Stimulated activated CD8-positive, alpha-beta memory T cell treated with anti-CD3 and anti-CD28 coated beads, Interleukin-15, amount 100 ng/mL, for 48 hours (primary cell): Measurements from ENCODE around the gene XYLT1.

Experiments used
- DNase-seq, 2 donors: peaks; one replicate each; pipeline ENCODE4 v3.0.0-alpha.2; 2020; ENCODE audit warnings: low read depth in 2 of 2

XYLT1 gene

DNA sequence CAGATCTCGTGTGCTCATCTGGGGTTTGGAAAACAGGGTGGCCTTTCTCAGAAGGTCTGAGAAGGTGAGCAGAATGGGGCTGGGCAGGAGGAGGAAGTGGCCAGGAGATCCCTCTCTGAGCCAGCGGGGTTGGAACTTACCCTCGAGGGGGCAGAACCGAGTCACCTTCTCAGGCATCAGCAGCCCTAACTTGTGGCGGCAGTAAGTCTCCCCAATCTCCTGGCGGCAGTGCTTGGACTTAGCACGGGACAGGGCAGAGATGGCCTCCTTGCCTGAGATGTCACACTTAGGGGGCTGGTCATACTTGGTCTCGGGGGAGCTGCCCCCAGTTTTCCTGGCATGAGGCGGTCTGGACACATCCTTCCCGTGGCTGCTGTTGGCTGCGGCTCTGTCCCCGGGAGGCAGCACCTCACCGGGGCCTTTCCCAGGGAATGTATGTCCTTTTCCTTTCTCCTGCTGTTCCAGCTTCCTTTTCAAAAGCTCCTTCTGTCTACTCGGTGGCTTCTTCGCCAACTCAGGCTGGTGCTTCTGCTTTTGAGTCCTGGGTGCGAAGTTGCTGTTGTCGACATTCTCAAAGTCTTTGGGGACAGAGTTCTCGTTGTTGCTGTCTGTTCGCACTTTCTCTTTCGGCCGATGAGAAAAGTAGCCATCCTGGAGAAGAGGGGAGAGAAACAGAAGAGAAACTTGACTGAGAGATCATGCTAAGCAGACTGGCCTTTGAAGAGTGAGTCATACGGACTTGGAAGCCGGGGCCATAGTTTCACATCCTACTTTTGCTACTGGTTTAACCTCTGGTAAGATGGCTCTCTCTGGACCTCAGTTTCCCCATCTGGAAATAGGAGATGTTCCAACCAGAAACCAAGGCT, 211.7 kb downstream of the XYLT1 start:
- DNase-seq, result no peak

DNA sequence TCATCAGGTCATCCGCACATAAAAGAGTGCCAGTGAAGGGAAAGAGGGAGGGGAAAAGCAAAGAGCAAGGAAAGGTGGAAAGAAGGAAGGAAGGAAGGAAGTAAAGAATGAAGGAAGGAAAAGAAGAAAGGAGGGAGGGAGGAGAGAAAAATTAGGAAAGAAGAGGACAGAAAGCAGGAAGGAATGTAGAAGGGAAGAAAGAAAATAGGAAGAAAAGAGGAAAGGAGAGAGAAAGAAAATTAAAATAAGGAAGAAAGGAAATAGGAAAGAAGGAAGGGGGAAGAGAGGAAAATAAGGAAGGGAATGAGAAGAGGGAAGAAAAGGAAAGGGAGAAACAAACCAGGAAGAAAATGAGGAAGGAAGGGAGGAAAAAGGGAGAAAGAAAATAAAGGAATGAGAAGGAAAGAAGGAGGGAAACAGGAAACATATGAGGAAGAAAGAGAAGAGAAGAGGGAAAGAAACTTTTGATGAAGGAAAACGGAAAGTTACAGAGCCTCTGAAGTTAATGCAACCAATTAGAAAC, 212.6 kb downstream of the XYLT1 start:
- DNase-seq, result no peak

- no peak for DNase-seq
Measured at GRCh38 chr16:17257426-17258023, 213.2 kb downstream of the XYLT1 start.

DNA sequence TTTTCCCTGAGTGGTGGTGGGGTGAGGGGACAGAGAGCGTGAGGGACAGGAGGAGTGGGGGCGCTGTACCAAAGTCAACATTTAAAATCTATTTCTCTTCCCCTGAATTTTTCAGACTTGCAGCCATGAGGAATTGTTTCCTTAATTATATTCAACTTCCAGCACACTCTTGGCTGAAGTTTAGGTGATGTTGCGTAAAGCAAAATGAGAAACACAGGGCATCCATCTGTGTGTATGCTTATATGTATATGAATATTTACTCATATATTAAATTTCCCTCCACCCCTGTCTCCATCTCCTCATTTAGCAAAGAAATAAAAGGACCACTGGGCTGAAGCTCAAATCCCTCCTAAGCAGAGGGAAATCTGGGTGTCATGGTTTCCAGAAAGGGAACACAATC, 218.1 kb downstream of the XYLT1 start:
- DNase-seq, result no peak

DNA sequence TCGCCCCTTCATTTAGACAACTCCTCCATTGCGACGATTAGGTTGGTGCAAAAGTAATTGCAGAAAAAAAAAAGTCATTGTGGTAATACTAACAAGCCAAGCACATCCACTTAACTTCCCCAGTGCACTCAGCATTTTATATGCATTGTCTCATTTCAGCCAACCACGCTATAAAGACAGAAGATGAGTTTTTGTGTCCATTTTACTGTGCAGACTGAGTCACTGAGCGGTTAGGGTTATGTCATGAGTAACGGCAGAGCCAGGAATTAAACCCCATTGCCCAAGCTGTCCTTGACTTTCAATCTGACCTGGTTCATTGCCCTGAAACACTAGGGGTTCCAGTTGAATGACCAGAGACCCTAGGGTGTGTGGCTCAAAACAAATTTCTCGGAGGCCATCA, 218.7 kb downstream of the XYLT1 start:
- DNase-seq, result no peak

DNA sequence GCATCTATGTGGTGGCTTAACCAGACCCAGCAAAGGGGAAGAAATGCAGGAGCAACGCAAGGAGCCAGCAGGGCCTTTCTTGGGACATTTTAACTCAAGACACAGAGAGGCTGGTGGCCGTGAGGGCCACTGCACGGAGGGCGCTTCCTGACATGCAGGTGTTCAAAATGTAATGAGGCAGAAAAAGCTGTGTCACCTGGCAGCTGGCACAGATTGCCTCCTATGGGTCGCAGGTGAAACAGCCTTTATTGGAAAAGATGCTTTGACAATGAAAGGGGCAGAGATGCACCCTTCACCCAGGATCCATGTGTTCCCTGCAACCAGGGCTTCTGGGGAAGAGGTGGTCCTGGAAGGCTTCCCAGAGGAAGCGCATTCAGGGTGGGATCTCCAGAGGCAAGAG, 219.3 kb downstream of the XYLT1 start:
- DNase-seq, result no peak

DNA sequence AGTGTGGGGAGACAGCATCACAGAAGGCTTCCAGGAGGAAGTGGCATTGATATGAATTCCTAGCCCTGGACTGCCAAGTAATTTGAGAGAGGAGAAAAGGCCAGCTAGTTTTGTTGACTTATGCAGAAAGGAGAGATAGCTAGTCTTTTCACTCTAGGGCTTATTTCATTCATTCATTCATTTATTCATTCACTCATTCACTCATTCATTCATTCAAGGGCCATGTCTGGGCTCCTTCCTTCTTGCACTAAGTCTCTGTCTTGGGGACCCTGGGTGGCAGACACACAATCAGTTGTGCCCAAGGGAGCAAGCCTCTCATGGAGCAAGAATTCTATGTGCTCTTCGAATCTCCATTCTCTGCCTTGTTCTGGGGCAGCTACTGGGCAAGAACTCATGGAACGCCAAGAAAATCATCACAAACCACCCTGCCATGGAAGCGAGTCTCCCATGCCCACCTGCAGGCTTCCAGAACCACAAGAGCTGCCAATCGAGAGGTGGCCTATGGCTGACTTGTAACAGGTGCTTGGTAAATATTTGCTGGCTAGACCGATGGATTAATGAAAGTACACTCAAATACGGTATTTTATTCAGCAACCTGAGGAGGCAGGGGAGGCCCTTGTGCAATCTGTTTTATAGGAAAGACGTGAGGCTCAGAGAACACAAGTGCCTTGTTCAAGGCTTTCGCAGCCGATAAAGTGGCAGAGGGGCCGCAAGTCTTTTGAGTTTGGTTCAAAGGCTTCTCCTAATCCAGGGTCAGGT, 223.6 kb downstream of the XYLT1 start:
- DNase-seq, result no peak

GRCh38 chr16:17246268-17246885, 224.4 kb downstream of the XYLT1 start:
- no peak for DNase-seq

DNA sequence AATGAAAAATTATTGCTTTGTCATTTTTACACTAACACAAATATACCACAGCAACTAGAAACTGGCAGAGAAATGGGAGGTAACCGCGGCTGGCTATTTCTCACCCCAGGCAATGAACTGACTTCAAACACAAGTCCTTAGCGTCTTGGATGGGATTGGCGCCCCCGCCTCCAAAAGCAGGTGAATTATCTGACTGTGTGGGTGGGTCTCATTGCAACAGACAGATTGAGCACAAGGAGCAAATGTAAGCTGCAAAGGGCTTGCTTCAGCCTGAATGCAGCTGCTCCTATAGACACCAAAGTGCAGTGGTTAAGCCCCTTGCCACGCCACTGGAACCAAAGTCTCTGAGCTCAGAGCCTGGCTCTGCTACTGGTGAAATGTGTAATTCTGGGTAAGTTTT, 225.0 kb downstream of the XYLT1 start:
- no peak for DNase-seq

GRCh38 chr16:17244872-17245551, 225.7 kb downstream of the XYLT1 start:
- DNase-seq, result no peak

DNA sequence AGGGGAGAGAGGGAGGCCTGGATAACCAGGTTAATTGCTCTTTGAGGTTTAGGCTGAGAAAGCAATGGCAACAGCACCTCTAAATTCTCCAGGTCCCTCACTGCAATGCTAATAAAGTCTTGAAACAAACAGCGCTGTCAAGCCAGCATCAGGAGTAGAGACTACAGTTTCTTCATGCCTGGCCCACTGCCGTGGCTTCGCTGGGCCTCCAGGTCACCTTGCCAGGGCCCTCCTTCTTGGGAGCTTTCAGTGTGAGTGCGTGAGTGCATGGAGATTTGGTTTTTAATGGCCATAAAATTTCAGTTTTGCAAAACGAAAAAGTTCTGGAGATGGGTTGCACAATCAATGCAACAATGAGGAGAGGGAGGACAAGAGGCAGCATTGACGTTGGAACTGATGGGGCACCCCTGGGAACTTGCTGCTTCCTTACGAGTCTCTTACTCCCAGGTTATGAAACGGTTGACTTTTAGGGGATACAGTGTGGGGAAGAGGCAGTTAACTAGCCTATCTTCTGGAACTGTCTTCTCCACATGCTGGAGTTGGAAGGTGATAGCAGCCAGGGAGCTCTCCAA, 229.4 kb downstream of the XYLT1 start:
- no peak for DNase-seq

DNA sequence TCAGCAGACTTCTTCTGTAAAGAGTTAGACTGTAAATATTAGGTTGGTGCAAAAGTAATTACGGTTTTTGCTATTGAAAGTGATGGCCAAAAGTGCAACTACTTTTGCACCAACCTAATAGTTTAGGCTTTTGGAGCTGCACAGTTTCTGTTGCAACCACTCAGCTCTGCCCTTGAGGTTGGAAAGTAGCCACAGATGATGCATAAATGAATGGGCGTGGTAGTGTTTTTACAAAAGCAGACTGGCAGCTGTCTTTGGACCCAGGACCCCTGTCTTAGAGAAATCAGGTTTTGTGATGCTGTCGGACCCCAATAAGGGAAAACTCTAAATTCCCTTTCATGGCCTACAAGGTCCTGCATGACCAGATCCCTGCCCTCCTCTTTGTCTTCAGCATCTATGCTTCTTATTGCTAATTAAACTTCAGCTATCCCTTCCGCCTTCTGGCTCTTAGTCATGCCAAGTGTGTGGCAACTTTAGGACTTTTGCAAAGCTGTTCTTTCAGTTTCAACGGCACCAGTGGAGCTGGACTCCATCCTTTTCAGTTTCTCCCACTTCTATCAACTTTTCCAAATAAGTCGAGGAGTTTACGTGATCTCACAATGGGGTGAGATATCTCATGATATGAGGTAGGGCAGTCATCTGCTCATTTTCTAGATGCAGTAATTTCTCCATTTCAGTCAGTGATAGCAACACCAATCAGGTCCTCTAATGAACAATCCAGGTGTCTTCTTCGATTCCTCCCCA, 232.3 kb downstream of the XYLT1 start:
- DNase-seq, result peak; percentile 10 to 36

- no peak for DNase-seq
Measured at GRCh38 chr16:17237350-17237944, 233.3 kb downstream of the XYLT1 start.

GRCh38 chr16:17235147-17235815, 235.5 kb downstream of the XYLT1 start:
- DNase-seq, result no peak

GRCh38 chr16:17233318-17234002, 237.3 kb downstream of the XYLT1 start:
- DNase-seq, result no peak

- DNase-seq, result no peak
Measured at GRCh38 chr16:17232487-17232886, 238.3 kb downstream of the XYLT1 start.

GRCh38 chr16:17231972-17232371, 238.8 kb downstream of the XYLT1 start:
- no peak for DNase-seq

DNA sequence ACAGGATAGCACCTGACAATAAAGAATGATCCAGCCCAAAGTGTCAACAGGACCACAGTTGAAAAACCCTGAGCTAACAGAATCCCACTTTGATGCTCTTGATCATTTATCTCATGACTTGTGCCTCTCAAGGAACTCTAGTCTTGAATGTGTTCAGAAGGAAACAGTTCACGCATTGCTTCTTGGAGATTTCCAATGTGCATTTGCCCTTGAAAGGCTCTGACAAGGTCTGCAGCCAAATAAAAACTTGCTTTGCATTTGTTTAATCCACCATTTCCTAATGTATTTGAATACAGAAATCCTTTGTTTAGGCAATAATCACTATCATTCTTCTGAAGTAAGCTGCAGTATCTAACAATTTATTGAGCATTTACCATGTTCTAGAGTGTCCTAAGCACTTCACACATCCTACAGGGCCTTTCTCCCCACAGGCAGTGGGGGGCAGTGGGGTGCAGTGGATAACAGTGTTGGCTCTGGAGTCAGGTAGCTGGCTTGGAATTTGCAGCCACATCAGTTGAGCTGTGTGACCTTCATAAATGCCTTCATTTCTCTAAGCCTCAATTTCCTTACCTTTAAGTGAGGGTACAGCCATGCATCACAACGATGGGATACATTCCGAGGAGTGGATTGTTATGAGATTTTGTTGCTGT, 239.7 kb downstream of the XYLT1 start:
- DNase-seq, result no peak
